Activated CD4-positive, alpha-beta T cell treated with anti-CD3 and anti-CD28 coated beads, Interleukin-2, amount 50 U/mL, for 4 hours (primary cell): ENCODE data around the gene SUGP1.
"Not testable (repeated sequence)": the region's sequence is repeated elsewhere in the genome, so short reads cannot be mapped to it uniquely, and the experiment has no call there.

ENCODE experiments used
- DNase-seq, 2 experiments: peaks; one replicate each; pipeline ENCODE4 v3.0.0-alpha.2; 2020

Gene SUGP1

GRCh38 chr19:19261350-19262189 lies 58.7 kb downstream of the SUGP1 start:
- DNase-seq, result no peak

GRCh38 chr19:19260417-19261214 lies 59.7 kb downstream of the SUGP1 start:
- DNase-seq, result no peak

GRCh38 chr19:19259741-19260140 lies 60.6 kb downstream of the SUGP1 start:
- no peak for DNase-seq

GRCh38 chr19:19258589-19259338 lies 61.5 kb downstream of the SUGP1 start:
- no peak for DNase-seq

GRCh38 chr19:19257836-19258588 lies 62.3 kb downstream of the SUGP1 start:
- no peak for DNase-seq

- no peak for DNase-seq
These were observed 63.2 kb downstream of the SUGP1 start for GRCh38 chr19:19257137-19257536.

- DNase-seq, result no peak
These were observed 64.0 kb downstream of the SUGP1 start for GRCh38 chr19:19256072-19256969.

GRCh38 chr19:19253409-19253808 lies 66.9 kb downstream of the SUGP1 start:
- DNase-seq, result not testable (repeated sequence)

- DNase-seq, result no peak
These were observed 70.0 kb downstream of the SUGP1 start for GRCh38 chr19:19250196-19250801.

GRCh38 chr19:19240476-19240875 lies 79.8 kb downstream of the SUGP1 start:
- no peak for DNase-seq

GRCh38 chr19:19239675-19240074 lies 80.6 kb downstream of the SUGP1 start:
- DNase-seq, result no peak

- DNase-seq, result no peak
These were observed 82.0 kb downstream of the SUGP1 start for GRCh38 chr19:19238126-19238894.

- no peak for DNase-seq
These were observed 84.1 kb downstream of the SUGP1 start for GRCh38 chr19:19236173-19236572.

GRCh38 chr19:19234220-19234816 lies 86.0 kb downstream of the SUGP1 start:
- DNase-seq, result no peak

- DNase-seq, result no peak
These were observed 88.0 kb downstream of the SUGP1 start for GRCh38 chr19:19232261-19232721.

GRCh38 chr19:19230999-19231398 lies 89.3 kb downstream of the SUGP1 start:
- no peak for DNase-seq

- no peak for DNase-seq
These were observed 90.6 kb downstream of the SUGP1 start for GRCh38 chr19:19229701-19230100.

- DNase-seq, result no peak
These were observed 93.1 kb downstream of the SUGP1 start for GRCh38 chr19:19227217-19227616.

GRCh38 chr19:19226663-19227062 lies 93.6 kb downstream of the SUGP1 start:
- DNase-seq, result no peak

GRCh38 chr19:19226204-19226603 lies 94.1 kb downstream of the SUGP1 start:
- no peak for DNase-seq
